Small intestine (tissue), 7 donors: ENCODE data around the gene LRRC25. TPM values are rescaled to one million over a fixed set of nuclear protein-coding genes. Genes with fewer than 3 reads are reported as not detected.

Experiments
- DNase-seq, 2 donors: peaks; one replicate each; pipeline versions ENCODE4 v3.0.0 to v3.0.0-alpha.2; 2013
- FAIRE-seq: peaks from 2 replicates; lab custom pipeline; 2012; peaks lifted over from hg19 to GRCh38; lab: Jason Lieb, UNC
- H3K27ac ChIP-seq, 3 donors: one replicate each; pipeline ENCODE4 v1.5.1; 2013; ENCODE audit warnings: low read length in 2 of 3, mild to moderate bottlenecking in 2 of 3, control low read depth in 1 of 3, inconsistent platforms in 1 of 3, low read depth in 1 of 3, moderate library complexity in 1 of 3
- H3K27me3 ChIP-seq, 3 donors: one replicate each; pipeline ENCODE4 v1.6.1; 2013; ENCODE audit warnings: low read length in 3 of 3, inconsistent platforms in 1 of 3; ENCODE audit not compliant: control insufficient read depth in 3 of 3, insufficient read depth in 3 of 3
- H3K36me3 ChIP-seq, 3 donors: one replicate each; pipeline ENCODE4 v1.6.1; 2013; ENCODE audit warnings: low read length in 3 of 3, inconsistent platforms in 1 of 3, low read depth in 1 of 3, mild to moderate bottlenecking in 1 of 3, moderate library complexity in 1 of 3; ENCODE audit not compliant: control insufficient read depth in 3 of 3, insufficient read depth in 2 of 3
- H3K4me1 ChIP-seq, 3 donors: one replicate each; pipeline ENCODE4 v1.6.1; 2013; ENCODE audit warnings: low read length in 2 of 3, inconsistent platforms in 1 of 3, low read depth in 1 of 3, mild to moderate bottlenecking in 1 of 3, moderate library complexity in 1 of 3; ENCODE audit not compliant: control insufficient read depth in 3 of 3, insufficient read depth in 2 of 3
- H3K4me3 ChIP-seq, 3 donors: one replicate each; pipeline ENCODE4 v1.5.1; 2013; ENCODE audit warnings: low read length in 3 of 3, control low read depth in 1 of 3, inconsistent platforms in 1 of 3, low read depth in 1 of 3, mild to moderate bottlenecking in 1 of 3, moderate library complexity in 1 of 3
- H3K9me3 ChIP-seq, 2 donors: one replicate each; pipeline ENCODE4 v1.6.1; 2013; ENCODE audit warnings: low read depth in 1 of 2, low read length in 1 of 2; ENCODE audit not compliant: control insufficient read depth in 2 of 2, insufficient read depth in 1 of 2
- WGBS, 3 donors: extraction: QIAGEN DNeasy Blood & Tissue Kit; methylation state at CpG; one replicate each; pipeline ENCODE4 v1.1.7; 2013; 5-methylcytosine and 5-hydroxymethylcytosine counted together
- polyA plus RNA-seq, 4 donors: library from polyadenylated mRNA; stranded (reverse) in 3 of 4; unstranded in 1 of 4; fragments of 200-250 nt in 3 of 4; fragments of 120-200 nt in 1 of 4; gene quantifications; one replicate each; pipeline versions ENCODE4 v1.2.1 to v1.2.3, GENCODE V29; 2013
- donor health status: healthy with polysubstance abuse.
- donor health status: control.
- donor health status: control.
- donor health status: Bipolar disorder and iron deficiency.
- donor health status: healthy.

Gene LRRC25
- polyA plus RNA-seq, 4 donors: 0.89 to 5.1 (median 3.4) TPM

GRCh38 chr19:18392417-18392816 lies 5.0 kb downstream of the LRRC25 start:
- Histone ChIP-seq H3K9me3 (peaks cover 0 to 4% of the 10 kb centered on the region in 2 donors), H3K4me1 (peaks cover 0 to 13% (median 3%) of the 10 kb centered on the region in 3 donors), H3K27me3 (no peaks in the 10 kb centered on the region), H3K4me3 (no peak overlapping the region), H3K36me3 (peaks cover 0 to 23% (median 0%) of the 10 kb centered on the region in 3 donors), H3K27ac (no peak overlapping the region)
- 6 to 33% (median 32%) methylated on average over 9 to 11 of the region's 11 CpGs for WGBS, 3 donors
- DNase-seq: no peak
- no peak for FAIRE-seq

DNA sequence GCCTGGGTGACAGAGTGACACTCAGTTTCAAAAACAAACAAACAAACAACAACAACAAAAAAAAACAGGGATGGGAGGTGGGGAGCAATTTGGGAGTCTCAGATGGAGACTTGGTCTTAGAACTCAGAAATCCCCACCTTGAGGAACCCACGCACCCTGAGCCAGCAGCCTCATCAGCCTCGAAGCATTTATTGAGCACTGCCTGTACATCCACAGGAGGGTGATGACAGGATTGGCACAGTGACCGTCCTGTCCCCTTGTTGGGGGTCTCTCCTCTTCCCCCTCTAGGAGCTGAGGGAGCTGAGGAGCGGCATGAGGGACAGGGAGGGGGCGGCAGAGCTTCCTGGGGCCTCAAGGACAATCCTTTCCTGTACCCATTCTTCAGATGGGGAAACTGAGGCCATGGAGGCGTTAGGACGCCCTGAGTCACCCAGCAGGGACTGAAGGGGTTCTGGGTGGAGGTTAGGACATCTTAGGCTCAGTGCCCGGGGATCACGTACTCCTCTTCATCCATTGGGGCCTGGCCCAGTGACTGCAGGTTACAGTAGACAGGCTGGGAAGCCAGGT lies 5.8 kb downstream of the LRRC25 start:
- H3K9me3 ChIP-seq: peaks cover 0 to 4% of the 10 kb centered on the region in 2 donors
- 77 to 94% (median 79%) methylated on average over 8 to 9 of the region's 9 CpGs for WGBS, 3 donors
- no peak overlapping the region for H3K27ac ChIP-seq

DNA sequence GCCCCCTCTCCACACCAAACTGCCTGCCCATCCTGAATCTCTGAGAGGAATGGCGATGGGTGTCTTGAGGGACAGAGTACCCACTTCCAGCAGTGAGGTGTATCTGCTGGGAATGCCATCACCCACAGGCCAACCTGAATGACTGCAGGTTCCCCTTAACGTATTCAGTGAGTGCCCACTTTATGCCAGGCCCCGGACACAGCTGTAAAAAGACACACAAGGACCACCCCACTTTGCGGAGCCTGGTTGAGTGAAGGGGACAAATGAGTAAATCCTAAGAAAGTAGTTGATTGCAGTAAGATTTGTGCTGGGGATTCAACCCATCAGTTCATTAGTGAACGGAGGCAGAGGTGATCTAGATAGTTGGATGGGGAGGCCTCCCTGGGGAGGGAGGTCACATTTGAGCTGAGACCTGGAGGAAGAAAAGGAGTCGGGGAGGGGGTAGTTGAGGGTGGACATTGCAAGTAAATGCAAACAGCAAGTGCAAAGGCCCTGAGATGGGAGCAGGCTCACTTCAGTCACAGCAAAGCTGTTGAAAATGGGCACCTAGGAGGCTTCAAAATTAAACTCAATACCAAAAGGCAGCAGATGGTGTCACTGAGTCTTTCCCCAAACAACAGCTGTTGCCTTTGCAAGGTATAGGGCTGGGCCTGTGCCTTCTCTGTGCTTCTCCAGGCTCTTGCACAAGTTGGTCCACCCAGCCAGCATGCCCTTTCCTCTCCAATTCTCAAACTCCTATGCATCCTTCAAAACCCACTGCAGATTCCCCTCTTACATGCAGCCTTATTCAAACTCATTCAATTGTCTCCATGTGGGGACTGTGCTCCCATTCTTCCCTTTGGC lies 7.1 kb downstream of the LRRC25 start:
- H3K4me1 ChIP-seq: peaks cover 0 to 17% (median 5%) of the 10 kb centered on the region in 3 donors
- DNase-seq (no peak), FAIRE-seq (no peak)
- peaks cover 0 to 4% of the 10 kb centered on the region in 2 donors for H3K9me3 ChIP-seq
- peaks cover 0 to 26% (median 0%) of the 10 kb centered on the region in 3 donors for H3K36me3 ChIP-seq
- WGBS, 3 donors: 85 to 96% (median 94%) methylated on average over 6 of the region's 6 CpGs
- no peak overlapping the region for H3K27ac ChIP-seq
- H3K27me3 ChIP-seq: no peaks in the 10 kb centered on the region
- no peak overlapping the region for H3K4me3 ChIP-seq

More for the DNA sequence above, 5.8 kb downstream of the LRRC25 start:
- no peaks in the 10 kb centered on the region for H3K27me3 ChIP-seq
- FAIRE-seq (no peak), DNase-seq (no peak)
- H3K4me3 ChIP-seq: no peak overlapping the region
- peaks cover 0 to 8% (median 3%) of the 10 kb centered on the region in 3 donors for H3K4me1 ChIP-seq
- H3K36me3 ChIP-seq: peaks cover 0 to 23% (median 0%) of the 10 kb centered on the region in 3 donors

DNA sequence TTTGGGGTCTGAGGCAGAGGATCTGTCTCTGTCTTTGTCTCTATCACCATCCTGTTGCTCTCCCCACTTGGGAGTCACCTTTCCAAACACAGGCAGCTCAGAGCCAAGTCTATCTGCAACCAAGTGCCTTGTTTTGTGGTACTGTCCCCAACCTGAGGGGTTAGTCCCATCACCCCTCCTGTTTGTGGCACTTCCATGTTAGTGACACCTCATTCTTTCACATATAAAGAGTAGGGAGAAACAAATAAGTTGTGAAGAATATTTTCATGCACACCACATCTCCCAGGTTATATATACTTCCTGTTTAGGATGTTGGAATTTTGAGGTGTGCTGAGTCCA lies 7.7 kb downstream of the LRRC25 start:
- Histone ChIP-seq H3K9me3 (peaks cover 0 to 4% of the 10 kb centered on the region in 2 donors), H3K4me1 (peaks cover 0 to 20% (median 7%) of the 10 kb centered on the region in 3 donors), H3K36me3 (peaks cover 0 to 26% (median 0%) of the 10 kb centered on the region in 3 donors), H3K27ac (no peak overlapping the region), H3K4me3 (no peak overlapping the region), H3K27me3 (no peaks in the 10 kb centered on the region)
- DNase-seq: no peak
- FAIRE-seq: no peak

DNA sequence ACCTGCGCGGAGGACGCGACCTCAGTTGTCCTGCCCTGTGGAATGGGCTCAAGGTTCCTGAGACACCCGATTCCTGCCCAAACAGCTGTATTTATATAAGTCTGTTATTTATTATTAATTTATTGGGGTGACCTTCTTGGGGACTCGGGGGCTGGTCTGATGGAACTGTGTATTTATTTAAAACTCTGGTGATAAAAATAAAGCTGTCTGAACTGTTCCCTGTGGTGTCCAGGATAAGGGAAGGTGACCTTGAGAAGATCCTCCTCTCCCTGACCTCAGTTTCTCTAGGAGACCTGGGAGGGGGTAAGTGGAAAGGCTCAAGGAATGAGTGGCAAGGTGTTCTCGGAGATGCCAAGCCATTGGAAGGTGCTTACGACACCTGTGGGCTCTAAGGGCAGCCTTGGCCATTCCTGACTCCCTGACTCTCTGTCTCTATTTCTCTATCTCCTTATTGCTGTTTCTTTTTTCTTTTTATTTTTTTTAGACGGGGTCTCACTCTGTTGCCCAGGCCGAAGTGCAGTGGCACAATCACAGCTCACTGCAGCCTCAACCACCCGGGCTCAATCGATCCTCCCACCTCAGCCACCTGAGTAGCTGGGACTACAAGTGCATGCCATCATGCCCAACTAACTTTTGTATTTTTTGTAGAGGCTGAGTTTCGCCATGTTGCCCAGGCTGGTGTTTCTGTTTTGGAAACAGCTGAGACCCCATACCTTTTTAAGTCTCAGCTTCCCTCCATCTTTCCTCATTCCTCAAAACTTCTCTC lies 8.3 kb downstream of the LRRC25 start:
- Histone ChIP-seq H3K4me3 (peak overlapping the region in 1 of 3 donors; percentile 27), H3K36me3 (peaks cover 0 to 26% (median 0%) of the 10 kb centered on the region in 3 donors), H3K9me3 (peaks cover 0 to 4% of the 10 kb centered on the region in 2 donors), H3K27me3 (no peaks in the 10 kb centered on the region), H3K4me1 (peaks cover 0 to 25% (median 7%) of the 10 kb centered on the region in 3 donors), H3K27ac (peak overlapping the region in 1 of 3 donors; percentile 6)
- FAIRE-seq (no peak), DNase-seq (no peak)
- 83 to 87% (median 87%) methylated on average over 13 of the region's 13 CpGs for WGBS, 3 donors

GRCh38 chr19:18388100-18388959 lies 9.1 kb downstream of the LRRC25 start:
- peak overlapping the region in 2 of 3 donors; percentile 45 to 85 for H3K4me3 ChIP-seq
- peaks cover 0 to 4% of the 10 kb centered on the region in 2 donors for H3K9me3 ChIP-seq
- no peaks in the 10 kb centered on the region for H3K27me3 ChIP-seq
- H3K4me1 ChIP-seq: peaks cover 0 to 26% (median 7%) of the 10 kb centered on the region in 3 donors
- 9 to 22% (median 13%) methylated on average over 68 to 86 of the region's 86 CpGs for WGBS, 3 donors
- peaks cover 0 to 26% (median 0%) of the 10 kb centered on the region in 3 donors for H3K36me3 ChIP-seq
- DNase-seq (peak; percentile 66 to 94), FAIRE-seq (no peak)
- H3K27ac ChIP-seq: peak overlapping the region; percentile 41 to 69 (median 46)

DNA sequence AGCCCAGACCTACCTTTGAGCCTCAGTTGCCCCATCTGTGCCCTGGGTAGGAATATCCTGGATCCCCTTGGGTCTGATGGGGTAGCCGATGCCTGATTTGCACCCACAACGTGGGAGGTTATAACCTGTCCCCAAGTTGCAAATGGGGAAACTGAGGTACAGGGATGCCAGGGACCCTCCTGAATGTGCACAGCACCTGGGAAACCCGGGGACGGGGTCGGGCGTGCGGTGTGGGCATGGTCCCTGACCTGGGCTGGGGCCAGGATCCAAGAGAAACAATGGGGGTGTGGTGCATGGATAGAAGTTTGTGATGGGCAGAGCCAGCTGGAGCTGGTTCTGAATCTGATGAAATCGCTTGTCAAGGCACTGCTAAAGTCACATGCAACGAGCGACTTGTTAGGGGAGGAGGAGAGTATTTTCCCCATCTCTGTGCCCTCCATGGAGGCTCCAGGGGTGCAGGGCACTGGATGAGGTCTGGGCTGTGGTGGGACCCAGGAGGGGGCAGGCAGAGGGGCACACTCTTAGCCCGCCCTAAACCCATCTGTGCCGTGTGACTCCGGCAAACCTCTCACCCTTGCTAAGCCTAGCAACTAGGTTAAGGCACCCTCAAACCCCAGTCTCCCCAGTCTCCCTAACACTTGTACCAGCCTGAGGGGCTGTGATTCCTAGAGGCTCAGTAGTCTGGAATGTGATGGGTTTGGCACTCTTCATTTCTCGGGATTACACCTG lies 10.7 kb downstream of the LRRC25 start:
- DNase-seq (peak in 1 of 2 donors; percentile 66), FAIRE-seq (no peak)
- Histone ChIP-seq H3K27me3 (no peaks in the 10 kb centered on the region), H3K4me3 (peak overlapping the region; percentile 19 to 85 (median 62)), H3K27ac (peak overlapping the region; percentile 15 to 96 (median 47)), H3K9me3 (peaks cover 0 to 4% of the 10 kb centered on the region in 2 donors), H3K4me1 (peaks cover 0 to 26% (median 7%) of the 10 kb centered on the region in 3 donors), H3K36me3 (peaks cover 0 to 26% (median 0%) of the 10 kb centered on the region in 3 donors)
- 33 to 59% (median 42%) methylated on average over 14 of the region's 14 CpGs for WGBS, 3 donors
